ENCODE results near the gene RNF212. TPM values are rescaled to one million over a fixed set of nuclear protein-coding genes. Genes with fewer than 3 reads are reported as not detected.

RNF212 gene
- total and polyA plus RNA-seq, 10 of the 15 experiments (the other 5 are each of a cell fraction or from before 2014, with no cell fraction given), result not detected

GRCh38 chr4:1030559-1030958, 82.8 kb downstream of the RNF212 start (continued):
- no peak for TF ChIP-seq PRDM15 (CRISPR knock-in tag; IDR thresholded peaks at IDR 0.05)
- no peak for TF ChIP-seq FOS (IDR thresholded peaks at IDR 0.05; ENCODE audit: borderline replicate concordance, extremely low read depth, insufficient read length)
- no peak for TF ChIP-seq MAX (IDR thresholded peaks at IDR 0.05; ENCODE audit: low read depth, low read length)

- intact Hi-C loops (cut with micrococcal nuclease; ENCODE audit: unreplicated experiment) (no loop called here), in situ Hi-C loops (cut with MboI) (no loop called here)
- Histone ChIP-seq H4K20me1 (ENCODE audit: control insufficient read depth, insufficient read depth) (no peaks in the 10 kb centered on the region), H3K36me3 (ENCODE audit: control insufficient read depth in 2 of 2, insufficient read depth in 2 of 2, low read length in 1 of 2) (no peaks in the 10 kb centered on the region), H2AFZ (ENCODE audit: control insufficient read depth, low read depth, low read length) (no peak overlapping the region), H3K79me2 (ENCODE audit: control insufficient read depth, insufficient read depth, low read length) (no peaks in the 10 kb centered on the region), H3K4me3 (no peak overlapping the region), H3K27ac (ENCODE audit: control insufficient read depth, insufficient read depth) (no peak overlapping the region), H3K4me1 (ENCODE audit: control insufficient read depth, insufficient read depth, low read length) (peaks cover 6% of the 10 kb centered on the region), H3K27me3 (replicated peaks in 1 of 2; ENCODE audit: control insufficient read depth in 2 of 2, insufficient read depth in 2 of 2, low read length in 1 of 2) (no peaks in the 10 kb centered on the region), H3K9me3 (replicated peaks; ENCODE audit: control insufficient read depth, insufficient read depth, low read length) (no peaks in the 10 kb centered on the region), H3K9ac (ENCODE audit: control insufficient read depth, insufficient read depth, low read length) (no peak overlapping the region), H3K4me2 (ENCODE audit: control insufficient read depth, insufficient read depth) (no peak overlapping the region)
- POLR2A ChIA-PET, result no interaction called here
- TF ChIP-seq IRF4 (IDR thresholded peaks at IDR 0.05; ENCODE audit: low read depth, low read length) (no peak), ZBED1 (IDR thresholded peaks at IDR 0.05; ENCODE audit: borderline replicate concordance) (no peak), MLLT1 (IDR thresholded peaks at IDR 0.05) (no peak), CHD2 (IDR thresholded peaks at IDR 0.05; ENCODE audit: borderline replicate concordance, low read depth, low read length) (no peak), RAD51 (IDR thresholded peaks at IDR 0.05) (no peak)
- no peak for FAIRE-seq
- CTCF ChIA-PET, result no interaction called here
- ATAC-seq, result no peak
- no peak for DNase-seq (ENCODE audit: low read depth, low spot score)
- SMC1A ChIA-PET (ENCODE audit: uncharacterized antibody, unreplicated experiment), result no interaction called here
- BruUV-seq (replicated peaks), result no TSS peak
- RAD21 ChIA-PET (ENCODE audit: unreplicated experiment), result no interaction called here
- 1% methylated on average over 5 of the region's 12 CpGs for WGBS (ENCODE audit: insufficient coverage, insufficient replicate concordance, low lambda C conversion rate, missing lambda C conversion rate)
Observed at GRCh38 chr4:1030031-1030430, 83.3 kb downstream of the RNF212 start.

Measured in GM12878 (cell line).